ENCODE measurements around the gene UBE2D4.
"Not testable (repeated sequence)": the region's sequence is repeated elsewhere in the genome, so short reads cannot be mapped to it uniquely, and the experiment has no call there.

Gene UBE2D4

DNA sequence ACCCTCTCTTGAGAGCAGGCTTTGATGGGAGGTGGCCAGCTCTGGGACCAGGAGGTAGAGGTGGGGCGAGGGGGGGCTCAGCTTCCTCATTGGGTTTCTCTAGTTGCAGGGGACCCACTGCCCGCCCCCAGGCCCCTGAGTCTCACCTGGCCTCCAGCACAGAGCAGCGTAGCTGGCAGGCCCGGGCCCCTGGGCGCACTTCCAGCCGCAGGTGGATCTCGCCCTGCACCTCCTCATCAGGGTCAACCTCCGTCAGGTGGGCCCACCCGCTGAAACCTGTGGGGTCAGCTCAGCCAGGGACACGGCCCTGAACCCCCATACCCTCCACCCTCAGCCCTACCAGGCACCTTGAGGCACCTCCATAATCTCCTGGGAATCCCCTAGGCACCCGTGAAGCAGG lies 43.4 kb downstream of the UBE2D4 start:
- WGBS (ENCODE audit: extremely low coverage, insufficient coverage, insufficient read length), result no CpG with 5 or more reads among the region's 11 CpGs
- H3K4ac ChIP-seq (ENCODE audit: low read depth, low read length); H3K4me2 ChIP-seq (ENCODE audit: low read length); H4K8ac ChIP-seq (ENCODE audit: low read depth, low read length); H2AK5ac ChIP-seq (ENCODE audit: low read length); H4K91ac ChIP-seq (ENCODE audit: low read depth, low read length); H3K18ac ChIP-seq (ENCODE audit: low read length); H3K79me2 ChIP-seq (ENCODE audit: control insufficient read depth, insufficient read depth, low read length, poor library complexity); H2BK120ac ChIP-seq (ENCODE audit: insufficient read depth, low read length, poor library complexity); H2BK5ac ChIP-seq (ENCODE audit: low read depth, low read length, poor library complexity); H3K79me1 ChIP-seq (ENCODE audit: low read length); H3K27ac ChIP-seq (ENCODE audit: low read depth, low read length); H3K14ac ChIP-seq (ENCODE audit: low read length); H3K9me3 ChIP-seq (ENCODE audit: insufficient read depth, low read depth, low read length); H3K4me3 ChIP-seq (ENCODE audit: low read depth, low read length); H3K4me1 ChIP-seq (ENCODE audit: control insufficient read depth in 1 of 2, insufficient read depth in 2 of 2, low read length in 2 of 2); H3K9ac ChIP-seq (ENCODE audit: low read length); H2BK12ac ChIP-seq (ENCODE audit: low read length); H3K23ac ChIP-seq (ENCODE audit: low read length); H3K27me3 ChIP-seq (ENCODE audit: insufficient read depth, low read length); H4K12ac ChIP-seq (ENCODE audit: low read depth, low read length); DNase-seq; H3K36me3 ChIP-seq (ENCODE audit: control insufficient read depth in 1 of 2, insufficient read depth in 2 of 2, low read length in 2 of 2); H2AFZ ChIP-seq (ENCODE audit: insufficient read depth, low read length, poor library complexity): not testable (repeated sequence)

DNA sequence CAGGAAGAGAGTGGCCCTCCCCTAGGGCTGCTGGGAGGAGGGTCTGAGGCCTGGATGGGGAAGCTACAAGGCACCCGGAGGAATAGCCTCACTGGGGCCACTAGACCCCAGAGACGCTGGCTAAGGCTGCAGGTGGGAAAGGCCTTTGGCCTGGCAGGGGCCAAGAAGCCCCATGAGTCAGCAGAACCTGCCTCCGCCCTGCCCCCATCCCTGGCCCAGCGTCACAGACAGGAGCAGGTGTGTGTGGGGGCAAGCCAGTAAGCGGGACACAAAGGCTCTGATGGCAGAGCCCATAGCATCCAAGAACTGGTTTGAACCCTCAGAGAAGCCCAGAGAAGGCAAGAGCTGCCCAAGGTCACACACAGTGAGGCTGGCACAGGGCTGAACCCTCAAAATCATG lies 44.5 kb downstream of the UBE2D4 start:
- H3K18ac ChIP-seq (ENCODE audit: low read length); DNase-seq; H4K12ac ChIP-seq (ENCODE audit: low read depth, low read length); H3K4ac ChIP-seq (ENCODE audit: low read depth, low read length); H3K36me3 ChIP-seq (ENCODE audit: control insufficient read depth in 1 of 2, insufficient read depth in 2 of 2, low read length in 2 of 2); H3K23ac ChIP-seq (ENCODE audit: low read length); H3K4me1 ChIP-seq (ENCODE audit: control insufficient read depth in 1 of 2, insufficient read depth in 2 of 2, low read length in 2 of 2); H2AFZ ChIP-seq (ENCODE audit: insufficient read depth, low read length, poor library complexity); H3K4me2 ChIP-seq (ENCODE audit: low read length); H3K27ac ChIP-seq (ENCODE audit: low read depth, low read length); H3K79me1 ChIP-seq (ENCODE audit: low read length); H3K9me3 ChIP-seq (ENCODE audit: insufficient read depth, low read depth, low read length); H3K4me3 ChIP-seq (ENCODE audit: low read depth, low read length); H2BK5ac ChIP-seq (ENCODE audit: low read depth, low read length, poor library complexity); H3K27me3 ChIP-seq (ENCODE audit: insufficient read depth, low read length); H4K8ac ChIP-seq (ENCODE audit: low read depth, low read length); H3K9ac ChIP-seq (ENCODE audit: low read length); H4K91ac ChIP-seq (ENCODE audit: low read depth, low read length); H2AK5ac ChIP-seq (ENCODE audit: low read length); H2BK120ac ChIP-seq (ENCODE audit: insufficient read depth, low read length, poor library complexity); H2BK12ac ChIP-seq (ENCODE audit: low read length); H3K14ac ChIP-seq (ENCODE audit: low read length); H3K79me2 ChIP-seq (ENCODE audit: control insufficient read depth, insufficient read depth, low read length, poor library complexity): not testable (repeated sequence)
- WGBS (ENCODE audit: extremely low coverage, insufficient coverage, insufficient read length), result no CpG with 5 or more reads among the region's 5 CpGs

DNA sequence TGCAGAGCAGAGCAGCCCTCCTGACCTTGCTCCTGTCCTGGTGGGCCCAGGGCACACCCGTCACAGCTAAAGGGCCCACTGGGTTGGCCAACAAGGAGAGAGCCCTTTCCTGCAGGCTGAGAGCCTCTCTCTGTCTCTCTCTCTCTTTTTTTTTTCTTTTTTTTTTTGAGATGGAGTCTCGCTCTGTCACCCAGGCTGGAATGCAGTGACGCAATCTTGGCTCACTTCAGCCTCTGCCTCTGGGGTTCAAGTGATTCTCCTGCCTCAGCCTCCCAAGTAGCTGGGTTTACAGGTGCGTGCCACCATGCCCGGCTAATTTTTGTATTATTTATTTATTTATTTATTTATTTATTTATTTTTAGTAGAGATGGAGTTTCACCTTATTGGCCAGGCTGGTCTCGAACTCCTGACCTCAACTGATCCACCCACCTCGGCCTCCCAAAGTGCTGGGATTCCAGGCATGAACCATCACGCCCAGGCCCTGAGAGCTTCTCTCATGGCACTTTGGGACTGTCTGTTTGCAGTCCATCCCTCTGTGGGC lies 47.9 kb downstream of the UBE2D4 start:
- H3K23ac ChIP-seq (ENCODE audit: low read length); H3K36me3 ChIP-seq (ENCODE audit: control insufficient read depth in 1 of 2, insufficient read depth in 2 of 2, low read length in 2 of 2); H2AK5ac ChIP-seq (ENCODE audit: low read length); H3K4ac ChIP-seq (ENCODE audit: low read depth, low read length); H3K79me2 ChIP-seq (ENCODE audit: control insufficient read depth, insufficient read depth, low read length, poor library complexity); H3K4me3 ChIP-seq (ENCODE audit: low read depth, low read length); H3K4me2 ChIP-seq (ENCODE audit: low read length); H3K9ac ChIP-seq (ENCODE audit: low read length); H4K8ac ChIP-seq (ENCODE audit: low read depth, low read length); H3K4me1 ChIP-seq (ENCODE audit: control insufficient read depth in 1 of 2, insufficient read depth in 2 of 2, low read length in 2 of 2); H3K27me3 ChIP-seq (ENCODE audit: insufficient read depth, low read length); DNase-seq; H2BK12ac ChIP-seq (ENCODE audit: low read length); H2AFZ ChIP-seq (ENCODE audit: insufficient read depth, low read length, poor library complexity); H3K9me3 ChIP-seq (ENCODE audit: insufficient read depth, low read depth, low read length); H4K91ac ChIP-seq (ENCODE audit: low read depth, low read length); H3K18ac ChIP-seq (ENCODE audit: low read length); H3K27ac ChIP-seq (ENCODE audit: low read depth, low read length); H2BK5ac ChIP-seq (ENCODE audit: low read depth, low read length, poor library complexity); H3K79me1 ChIP-seq (ENCODE audit: low read length); H3K14ac ChIP-seq (ENCODE audit: low read length); H4K12ac ChIP-seq (ENCODE audit: low read depth, low read length); H2BK120ac ChIP-seq (ENCODE audit: insufficient read depth, low read length, poor library complexity): not testable (repeated sequence)
- WGBS (ENCODE audit: extremely low coverage, insufficient coverage, insufficient read length), result no CpG with 5 or more reads among the region's 8 CpGs

DNA sequence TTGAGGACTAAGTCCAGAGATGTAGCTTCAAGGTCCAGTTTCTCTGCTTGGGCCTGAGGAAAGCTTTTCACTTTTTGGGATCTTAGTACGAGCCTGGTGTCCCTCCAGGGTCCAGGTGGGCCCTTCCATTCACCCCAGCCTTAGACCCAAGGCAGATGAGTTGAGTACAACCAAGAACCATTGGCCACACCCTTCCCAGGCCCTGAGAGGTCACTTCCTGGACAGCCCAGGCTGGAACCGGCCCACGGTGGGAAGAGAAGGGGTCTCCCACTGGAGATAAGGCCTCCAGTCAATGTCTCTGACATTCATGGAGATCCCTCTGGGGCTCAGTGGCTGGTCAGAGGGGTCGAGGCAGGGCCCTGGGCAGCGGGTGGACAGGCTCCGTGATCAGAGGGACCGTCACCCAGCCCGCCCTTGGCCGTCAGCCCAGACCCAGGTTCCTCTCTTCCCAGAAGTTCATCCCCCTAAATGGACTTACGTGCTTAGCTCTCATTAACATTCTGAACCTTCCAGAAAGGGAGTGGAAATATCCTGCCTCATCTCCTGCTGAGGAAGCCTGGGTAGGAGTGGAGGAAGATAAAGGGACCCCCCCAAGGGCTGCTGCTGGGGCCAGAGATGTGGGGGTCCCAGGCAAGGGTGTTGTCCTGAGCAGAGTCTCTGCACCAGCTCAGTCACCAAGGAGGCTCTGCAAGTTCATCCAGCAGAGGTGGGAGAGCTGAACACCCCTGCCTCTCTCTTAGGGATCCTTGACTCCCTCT lies 48.7 kb downstream of the UBE2D4 start:
- not testable (repeated sequence) for H4K8ac ChIP-seq (ENCODE audit: low read depth, low read length); H3K27me3 ChIP-seq (ENCODE audit: insufficient read depth, low read length); H3K9ac ChIP-seq (ENCODE audit: low read length); H3K14ac ChIP-seq (ENCODE audit: low read length); H2BK12ac ChIP-seq (ENCODE audit: low read length); H2BK120ac ChIP-seq (ENCODE audit: insufficient read depth, low read length, poor library complexity); H3K4me2 ChIP-seq (ENCODE audit: low read length); H3K18ac ChIP-seq (ENCODE audit: low read length); H3K27ac ChIP-seq (ENCODE audit: low read depth, low read length); DNase-seq; H3K4me1 ChIP-seq (ENCODE audit: control insufficient read depth in 1 of 2, insufficient read depth in 2 of 2, low read length in 2 of 2); H3K4me3 ChIP-seq (ENCODE audit: low read depth, low read length); H3K79me2 ChIP-seq (ENCODE audit: control insufficient read depth, insufficient read depth, low read length, poor library complexity); H4K12ac ChIP-seq (ENCODE audit: low read depth, low read length); H2AK5ac ChIP-seq (ENCODE audit: low read length); H3K4ac ChIP-seq (ENCODE audit: low read depth, low read length); H2AFZ ChIP-seq (ENCODE audit: insufficient read depth, low read length, poor library complexity); H3K23ac ChIP-seq (ENCODE audit: low read length); H3K9me3 ChIP-seq (ENCODE audit: insufficient read depth, low read depth, low read length); H3K79me1 ChIP-seq (ENCODE audit: low read length); H2BK5ac ChIP-seq (ENCODE audit: low read depth, low read length, poor library complexity); H4K91ac ChIP-seq (ENCODE audit: low read depth, low read length); H3K36me3 ChIP-seq (ENCODE audit: control insufficient read depth in 1 of 2, insufficient read depth in 2 of 2, low read length in 2 of 2)
- WGBS (ENCODE audit: extremely low coverage, insufficient coverage, insufficient read length), result no CpG with 5 or more reads among the region's 10 CpGs

Measured in trophoblast cell (in vitro differentiated cells and primary cell).